Lower lobe of right lung (tissue), 2 donors: Measurements from ENCODE around the gene TPRG1L. TPM values are rescaled to one million over a fixed set of nuclear protein-coding genes. Genes with fewer than 3 reads are reported as not detected.

Experiments
- ATAC-seq, 2 donors: fragments of 200-7000 bp; cut with Tn5 transposase; one replicate each; pipeline ENCODE4 v1.9.1; 2020 to 2022; ENCODE audit warnings: mild to moderate bottlenecking in 2 of 2, moderate library complexity in 2 of 2
- DNase-seq: peaks from one replicate; pipeline ENCODE4 v3.0.0-alpha.2; 2020
- H3K27ac ChIP-seq: fragments of 200-600 bp; one replicate; pipeline ENCODE4 v1.8.0; 2022
- H3K27me3 ChIP-seq: fragments of 200-600 bp; one replicate; pipeline ENCODE4 v1.8.0; 2022; ENCODE audit warnings: low read depth
- H3K36me3 ChIP-seq: fragments of 200-600 bp; one replicate; pipeline ENCODE4 v1.8.0; 2022; ENCODE audit warnings: mild to moderate bottlenecking
- H3K4me1 ChIP-seq: fragments of 200-600 bp; one replicate; pipeline ENCODE4 v1.8.0; 2022
- H3K4me3 ChIP-seq: fragments of 200-600 bp; one replicate; pipeline ENCODE4 v1.8.0; 2022; ENCODE audit warnings: mild to moderate bottlenecking
- H3K9me3 ChIP-seq: fragments of 200-600 bp; one replicate; pipeline ENCODE4 v1.8.0; 2022
- intact Hi-C: fragments of 100-400 bp; cut with DNase I; formaldehyde crosslinking; loops from one replicate; pipeline ENCODE4 v1.11.0; 2022
- total RNA-seq: library from RNA; stranded (reverse); fragmentation: NEBNext Ultra II Directional; extraction: Animal tissue kit (Norgen Biotek cat#: 25700); gene quantifications from one replicate; pipeline ENCODE4 v1.2.1, GENCODE V29; 2021
- TF ChIP-seq, protein P1 (sequence below): fragments of 200-600 bp; IDR thresholded peaks from one replicate; pipeline ENCODE4 v1.8.0; 2022; ENCODE audit warnings: antibody characterized with exemption, mild to moderate bottlenecking
- donor health status: DM: no; HTN: yes; CAD: no; lungs with severe emphysema.

TPRG1L gene
- total RNA-seq, 1 donor from 2014 or later: 46.1 TPM

GRCh38 chr1:3638676-3639075, 13.9 kb downstream of the TPRG1L start:
- Histone ChIP-seq H3K4me1 (no peaks in the 10 kb centered on the region), H3K36me3 (peaks cover 64% of the 10 kb centered on the region), H3K27ac (no peak overlapping the region), H3K27me3 (no peaks in the 10 kb centered on the region), H3K4me3 (no peak overlapping the region), H3K9me3 (no peaks in the 10 kb centered on the region)
- TF ChIP-seq, protein P1, sequence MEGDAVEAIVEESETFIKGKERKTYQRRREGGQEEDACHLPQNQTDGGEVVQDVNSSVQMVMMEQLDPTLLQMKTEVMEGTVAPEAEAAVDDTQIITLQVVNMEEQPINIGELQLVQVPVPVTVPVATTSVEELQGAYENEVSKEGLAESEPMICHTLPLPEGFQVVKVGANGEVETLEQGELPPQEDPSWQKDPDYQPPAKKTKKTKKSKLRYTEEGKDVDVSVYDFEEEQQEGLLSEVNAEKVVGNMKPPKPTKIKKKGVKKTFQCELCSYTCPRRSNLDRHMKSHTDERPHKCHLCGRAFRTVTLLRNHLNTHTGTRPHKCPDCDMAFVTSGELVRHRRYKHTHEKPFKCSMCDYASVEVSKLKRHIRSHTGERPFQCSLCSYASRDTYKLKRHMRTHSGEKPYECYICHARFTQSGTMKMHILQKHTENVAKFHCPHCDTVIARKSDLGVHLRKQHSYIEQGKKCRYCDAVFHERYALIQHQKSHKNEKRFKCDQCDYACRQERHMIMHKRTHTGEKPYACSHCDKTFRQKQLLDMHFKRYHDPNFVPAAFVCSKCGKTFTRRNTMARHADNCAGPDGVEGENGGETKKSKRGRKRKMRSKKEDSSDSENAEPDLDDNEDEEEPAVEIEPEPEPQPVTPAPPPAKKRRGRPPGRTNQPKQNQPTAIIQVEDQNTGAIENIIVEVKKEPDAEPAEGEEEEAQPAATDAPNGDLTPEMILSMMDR: no peak
- DNase-seq (no peak), ATAC-seq (no peak)
- intact Hi-C loops: no loop called here

DNA sequence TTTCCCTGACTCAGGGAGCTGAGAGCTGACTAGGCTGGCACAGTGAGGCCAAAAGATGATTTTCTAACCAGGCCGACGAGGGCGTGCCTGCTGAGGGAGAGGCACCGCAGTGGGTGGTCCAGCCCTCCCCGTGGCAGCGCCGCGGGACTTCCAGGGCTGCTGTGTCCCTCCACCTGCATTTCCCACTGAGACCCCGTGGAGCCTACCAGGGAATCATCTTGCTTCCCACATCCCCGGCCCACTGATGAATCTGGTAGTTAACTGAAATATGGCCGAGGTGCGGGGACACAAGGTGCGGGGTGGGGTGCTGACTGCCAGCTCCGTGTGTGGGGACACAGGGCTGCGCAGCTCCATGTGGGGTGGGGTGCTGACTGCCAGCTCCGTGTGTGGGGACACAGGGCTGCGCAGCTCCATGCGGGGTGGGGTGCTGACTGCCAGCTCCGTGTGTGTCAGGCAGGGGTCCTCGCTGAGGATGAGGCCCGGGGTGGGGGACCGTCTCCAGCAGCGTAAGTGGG, 14.6 kb downstream of the TPRG1L start:
- no peak for ATAC-seq
- no peak overlapping the region for H3K27ac ChIP-seq
- H3K9me3 ChIP-seq: no peaks in the 10 kb centered on the region
- no peak for DNase-seq
- H3K4me1 ChIP-seq: no peaks in the 10 kb centered on the region
- no peak overlapping the region for H3K4me3 ChIP-seq
- H3K27me3 ChIP-seq: no peaks in the 10 kb centered on the region
- peaks cover 58% of the 10 kb centered on the region for H3K36me3 ChIP-seq
- TF ChIP-seq, protein P1: no peak
- intact Hi-C loops: no loop called here

- Histone ChIP-seq H3K4me1 (no peaks in the 10 kb centered on the region), H3K36me3 (peaks cover 57% of the 10 kb centered on the region), H3K27ac (no peak overlapping the region), H3K4me3 (no peak overlapping the region), H3K27me3 (no peaks in the 10 kb centered on the region), H3K9me3 (no peaks in the 10 kb centered on the region)
- TF ChIP-seq, protein P1: no peak
- no peak for DNase-seq
- ATAC-seq: no peak
- intact Hi-C loops: no loop called here
Measured at GRCh38 chr1:3640121-3640837, 15.5 kb downstream of the TPRG1L start.

DNA sequence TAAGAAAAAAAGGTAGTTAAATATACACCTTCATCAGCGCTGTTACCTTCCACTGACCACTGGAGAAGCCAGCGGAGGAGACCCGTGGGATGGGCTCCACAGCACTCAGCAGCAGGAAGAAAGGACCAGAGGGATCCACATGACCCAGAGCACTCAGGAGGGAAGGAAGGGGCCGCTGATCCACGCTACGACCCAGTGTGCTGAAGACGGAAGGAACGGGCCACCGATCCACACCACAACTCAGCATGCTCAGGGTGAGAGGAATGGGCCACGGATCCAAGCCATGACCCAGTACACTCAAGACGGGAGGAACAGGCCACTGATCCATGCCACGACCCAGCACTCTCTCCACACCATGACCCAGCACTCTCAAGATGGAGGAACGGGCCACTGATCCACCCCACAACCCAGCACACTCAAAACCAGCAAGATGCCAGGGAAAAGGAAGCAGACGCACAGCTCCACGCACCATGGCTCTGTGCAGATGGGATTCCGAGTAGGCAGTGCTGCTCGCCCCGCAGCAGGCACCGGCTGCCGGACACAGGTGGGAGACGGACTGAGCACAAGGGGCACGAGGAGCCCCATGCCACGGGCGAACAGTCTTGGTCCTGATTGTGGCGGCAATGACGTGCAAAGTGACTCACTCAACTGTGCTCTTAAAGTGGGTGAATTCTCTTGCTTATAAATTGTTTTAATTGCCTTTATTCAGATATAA, 16.4 kb downstream of the TPRG1L start:
- intact Hi-C loops: no loop called here
- Histone ChIP-seq H3K27ac (no peak overlapping the region), H3K4me1 (no peaks in the 10 kb centered on the region), H3K27me3 (no peaks in the 10 kb centered on the region), H3K9me3 (no peaks in the 10 kb centered on the region), H3K36me3 (peaks cover 56% of the 10 kb centered on the region), H3K4me3 (no peak overlapping the region)
- TF ChIP-seq, protein P1: no peak
- DNase-seq (no peak), ATAC-seq (no peak)

DNA sequence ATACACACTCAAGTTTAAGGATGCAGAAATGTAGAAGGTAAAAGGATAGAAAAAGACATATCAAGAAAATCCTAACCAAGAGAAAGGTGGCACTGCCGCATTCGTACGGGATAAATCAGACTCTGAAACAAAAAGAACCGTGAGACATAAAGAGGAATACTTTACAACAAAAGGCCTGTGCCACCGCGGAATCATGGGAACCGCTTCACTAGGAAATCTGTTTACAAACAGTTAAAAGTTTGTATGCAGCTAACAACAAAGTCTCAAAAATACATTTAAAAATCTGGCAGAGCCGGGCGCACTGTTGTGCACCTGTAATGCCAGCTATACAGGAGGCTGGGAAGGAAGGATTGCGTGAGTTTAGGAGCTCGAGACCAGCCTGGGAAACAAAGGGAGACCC, 17.0 kb downstream of the TPRG1L start:
- no peak overlapping the region for H3K27ac ChIP-seq
- intact Hi-C loops: no loop called here
- H3K27me3 ChIP-seq: no peaks in the 10 kb centered on the region
- no peaks in the 10 kb centered on the region for H3K9me3 ChIP-seq
- no peak for ATAC-seq
- H3K4me3 ChIP-seq: no peak overlapping the region
- DNase-seq: no peak
- TF ChIP-seq, protein P1: no peak
- no peaks in the 10 kb centered on the region for H3K4me1 ChIP-seq
- peaks cover 56% of the 10 kb centered on the region for H3K36me3 ChIP-seq
